ENCODE measurements around the gene CYP4F8.
"Not testable (repeated sequence)": the region's sequence is repeated elsewhere in the genome, so short reads cannot be mapped to it uniquely, and the experiment has no call there.

The CYP4F8 gene

DNA sequence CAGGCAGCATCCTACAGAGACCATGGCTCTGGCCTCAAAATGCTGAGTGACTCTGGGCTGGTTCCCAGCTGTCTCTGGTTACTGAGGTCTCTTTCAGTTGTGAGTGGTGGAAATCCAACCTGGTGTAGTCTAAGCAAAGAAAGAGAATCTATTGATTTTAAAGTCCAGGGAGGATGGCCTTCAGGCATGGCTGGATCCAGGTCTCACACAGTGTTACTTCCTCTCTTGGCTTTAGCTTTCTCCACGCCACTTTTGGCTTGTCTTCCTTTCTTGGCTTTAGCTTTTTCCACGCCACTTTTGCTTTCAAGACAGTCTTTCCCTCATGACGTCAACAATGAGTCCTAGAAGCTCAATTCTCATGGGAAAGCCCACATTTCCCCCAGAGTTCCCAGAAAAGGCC, 29.8 kb downstream of the CYP4F8 start:
- DNase-seq: no peak

DNA sequence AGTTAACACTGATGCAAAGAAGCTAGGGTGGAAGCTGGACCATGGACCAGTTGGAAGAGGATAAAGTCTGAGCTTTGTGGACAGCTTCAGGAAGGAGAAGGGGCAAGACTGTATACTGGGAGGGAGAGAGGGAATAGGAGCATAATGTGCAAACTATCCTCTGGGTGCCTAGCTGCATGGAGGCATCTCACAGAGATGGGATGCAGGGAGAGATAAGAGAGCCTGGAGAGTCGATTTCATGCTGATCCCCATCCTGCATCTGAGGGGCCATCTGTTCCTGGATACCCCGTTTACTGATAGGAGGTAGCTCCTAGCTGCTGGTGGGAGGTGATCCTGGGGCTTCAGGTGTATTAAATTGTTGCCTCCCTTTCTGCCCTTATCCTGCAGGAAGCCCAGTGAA, 34.5 kb downstream of the CYP4F8 start:
- no peak for DNase-seq

DNA sequence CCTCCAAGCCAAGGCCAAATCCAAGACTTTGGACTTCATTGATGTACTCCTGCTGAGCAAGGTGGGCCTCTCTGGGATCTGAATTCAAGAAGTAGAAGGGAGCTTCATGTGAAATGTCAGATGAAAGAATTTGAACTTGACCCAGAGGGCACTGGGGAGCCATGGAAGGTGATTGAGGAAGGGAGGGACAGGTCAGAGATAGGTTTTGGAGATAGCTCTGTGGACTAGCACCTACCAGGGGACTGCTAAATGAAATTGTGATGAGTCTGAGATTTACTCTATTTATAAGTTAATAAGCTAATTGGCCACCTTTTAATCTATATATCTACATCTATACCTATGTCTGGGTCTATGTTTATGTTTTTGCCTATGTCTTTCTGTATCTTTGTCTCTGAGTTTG, 35.1 kb downstream of the CYP4F8 start:
- not testable (repeated sequence) for DNase-seq

- DNase-seq: no peak
Measured at GRCh38 chr19:15651791-15652190, 36.8 kb downstream of the CYP4F8 start.

DNA sequence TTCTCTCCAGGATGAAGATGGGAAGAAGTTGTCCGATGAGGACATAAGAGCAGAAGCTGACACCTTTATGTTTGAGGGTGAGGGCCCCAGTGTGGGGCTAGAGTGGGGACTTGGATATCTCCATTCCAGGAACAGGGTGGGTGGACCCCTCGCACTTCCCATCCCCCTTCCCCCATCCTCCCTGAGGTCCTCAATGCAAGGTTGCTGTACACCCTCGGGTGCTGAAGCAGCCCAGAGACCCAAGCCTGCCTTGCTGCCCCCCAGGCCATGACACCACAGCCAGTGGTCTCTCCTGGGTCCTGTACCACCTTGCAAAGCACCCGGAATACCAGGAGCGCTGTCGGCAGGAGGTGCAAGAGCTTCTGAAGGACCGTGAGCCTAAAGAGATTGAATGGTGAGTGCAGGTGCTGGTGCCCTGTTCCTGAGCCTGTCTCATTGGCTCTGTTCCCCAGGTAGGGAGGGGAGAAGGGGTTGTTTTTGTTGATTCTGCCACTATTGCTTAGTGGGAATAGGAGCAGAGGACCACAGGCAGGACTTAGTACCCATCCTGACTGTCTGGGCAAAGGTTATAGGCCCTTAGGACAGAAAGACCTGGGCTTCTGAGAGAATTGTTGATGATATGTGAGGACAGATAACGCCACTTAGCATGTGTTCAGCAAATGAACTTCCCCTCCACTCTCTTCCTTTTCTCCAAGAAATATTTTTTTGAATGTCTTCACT, 37.7 kb downstream of the CYP4F8 start:
- no peak for DNase-seq

GRCh38 chr19:15656467-15656866, 41.4 kb downstream of the CYP4F8 start:
- DNase-seq: no peak

- no peak for DNase-seq
Measured at GRCh38 chr19:15663247-15663646, 48.2 kb downstream of the CYP4F8 start.

DNA sequence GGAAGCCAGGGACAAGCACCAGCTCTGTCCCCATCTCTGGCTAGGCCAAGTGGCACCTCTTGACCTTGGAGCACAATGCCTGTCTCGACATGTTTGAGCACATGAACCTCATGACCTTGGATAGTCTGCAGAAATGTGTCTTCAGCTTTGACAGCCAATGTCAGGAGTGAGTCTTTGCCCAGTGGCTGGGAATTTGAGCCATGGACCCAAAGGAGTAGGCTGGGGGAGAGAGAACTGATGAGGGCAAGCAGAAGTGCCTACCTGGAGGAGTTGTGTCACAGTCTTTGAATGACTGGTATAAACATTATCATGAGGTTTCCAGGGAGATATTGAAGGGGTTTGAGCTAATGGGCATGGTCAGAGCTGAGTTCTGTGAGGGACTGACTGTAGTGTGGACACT, 51.2 kb downstream of the CYP4F8 start:
- no peak for DNase-seq

DNA sequence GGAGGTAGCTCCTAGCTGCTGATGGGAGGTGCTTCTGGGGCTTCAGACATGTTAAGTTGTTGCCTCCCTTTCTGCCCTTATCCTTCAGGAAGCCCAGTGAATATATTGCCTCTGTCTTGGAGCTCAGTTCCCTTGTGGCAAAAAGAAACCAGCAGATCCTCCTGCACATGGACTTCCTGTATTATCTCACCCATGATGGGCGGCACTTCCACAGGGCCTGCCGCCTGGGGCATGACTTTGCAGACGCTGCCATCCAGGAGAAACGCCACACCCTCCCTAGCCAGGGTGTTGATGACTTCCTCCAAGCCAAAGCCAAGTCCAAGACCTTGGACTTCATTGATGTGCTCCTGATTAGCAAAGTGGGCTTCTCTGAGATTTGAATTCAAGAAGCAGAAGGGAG, 51.9 kb downstream of the CYP4F8 start:
- no peak for DNase-seq

GRCh38 chr19:15669440-15669839, 54.4 kb downstream of the CYP4F8 start:
- no peak for DNase-seq

- no peak for DNase-seq
Measured at GRCh38 chr19:15669891-15670290, 54.9 kb downstream of the CYP4F8 start.

DNA sequence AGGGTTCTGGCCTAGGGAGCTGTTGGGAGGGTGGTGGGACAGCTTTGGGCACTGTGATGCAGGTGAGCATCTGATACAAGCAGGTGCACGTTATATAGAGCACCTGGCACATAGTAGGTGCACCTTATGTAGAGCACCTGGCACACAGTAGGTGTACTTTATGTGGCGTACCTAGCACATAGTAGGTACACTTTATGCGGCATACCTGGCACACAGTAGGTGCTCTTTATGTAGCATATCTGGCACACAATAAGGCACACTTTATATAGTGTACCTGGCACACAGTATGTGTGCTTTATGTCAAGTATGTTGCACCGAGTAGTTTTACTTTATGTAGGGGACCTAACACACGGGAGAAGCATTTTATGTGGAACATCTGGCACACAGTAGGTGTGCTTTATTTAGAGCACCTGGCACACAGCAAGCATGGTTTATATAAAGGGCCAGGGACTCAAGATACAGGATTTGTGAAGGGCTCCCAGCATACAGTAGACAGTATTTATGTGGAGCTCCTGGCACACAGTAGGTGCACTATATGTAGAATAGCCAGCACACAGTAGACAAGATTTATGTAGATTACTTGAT, 56.3 kb downstream of the CYP4F8 start:
- no peak for DNase-seq

DNA sequence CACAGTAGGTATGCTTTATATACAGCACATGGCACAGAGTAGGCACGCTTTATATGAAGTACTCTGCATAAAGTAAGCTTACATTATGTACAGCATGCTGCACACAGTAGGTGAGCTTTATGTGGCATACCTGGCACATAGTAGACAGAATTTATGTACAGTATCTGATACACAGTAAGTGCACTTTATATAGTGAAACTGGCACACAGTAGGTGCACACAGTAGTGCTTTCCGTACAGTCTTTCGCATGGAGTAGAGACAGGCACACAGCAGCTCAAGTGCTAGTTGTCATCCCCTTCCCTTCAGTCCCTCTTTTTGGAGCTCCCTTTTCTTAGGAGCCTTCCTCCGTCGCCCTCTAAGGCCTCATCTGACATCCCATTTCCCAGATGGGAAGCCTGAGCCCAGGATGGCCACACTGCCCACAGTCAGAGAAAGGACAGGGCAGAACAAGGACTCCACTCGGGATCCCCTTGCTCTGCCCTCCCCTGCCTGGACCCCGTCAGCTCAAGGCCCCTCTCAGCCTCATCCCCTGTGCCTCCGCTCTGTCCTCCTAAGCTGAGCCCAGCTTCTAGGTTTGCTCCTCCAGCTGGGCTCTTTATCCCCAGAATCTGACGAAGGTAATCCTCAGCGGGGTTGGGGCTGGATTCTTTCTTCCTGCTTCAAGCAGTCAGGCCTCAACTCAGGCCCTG, 57.0 kb downstream of the CYP4F8 start:
- DNase-seq: no peak

DNA sequence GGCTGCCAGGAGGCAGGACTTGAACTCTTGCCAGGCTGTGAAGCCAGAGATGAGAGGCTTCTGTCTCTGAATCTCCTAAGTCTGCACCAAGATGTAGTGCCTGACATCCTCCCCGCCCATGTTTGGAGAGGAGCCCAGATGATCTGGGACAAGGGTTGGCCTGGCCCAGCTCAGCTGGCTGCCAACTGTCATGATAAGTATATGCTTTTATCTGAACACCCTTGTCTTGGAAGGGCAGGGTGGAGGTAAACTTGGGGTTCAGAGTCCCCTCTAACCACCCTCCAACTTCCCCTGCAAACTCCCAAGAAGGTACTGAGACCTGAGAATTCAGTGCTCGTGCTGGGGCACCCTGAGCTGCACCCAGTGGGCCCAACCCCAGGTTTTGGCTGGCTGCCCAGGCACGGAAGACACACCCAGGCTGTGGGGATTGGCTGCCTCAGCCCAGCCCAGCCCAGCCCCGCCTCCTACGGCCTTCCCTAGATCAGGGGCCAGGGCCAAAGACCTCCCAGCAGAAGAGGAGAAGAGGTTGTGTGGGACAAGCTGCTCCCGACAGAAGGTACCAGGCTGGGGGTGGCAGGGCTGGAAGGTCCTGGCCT, 57.7 kb downstream of the CYP4F8 start, which contains the start of gene CYP4F12:
TSS of gene CYP4F12 (plus strand) at position 508 of the 596 bp plus-strand sequence. CDS start 443 bp downstream, outside the sequence.
- DNase-seq: no peak

DNA sequence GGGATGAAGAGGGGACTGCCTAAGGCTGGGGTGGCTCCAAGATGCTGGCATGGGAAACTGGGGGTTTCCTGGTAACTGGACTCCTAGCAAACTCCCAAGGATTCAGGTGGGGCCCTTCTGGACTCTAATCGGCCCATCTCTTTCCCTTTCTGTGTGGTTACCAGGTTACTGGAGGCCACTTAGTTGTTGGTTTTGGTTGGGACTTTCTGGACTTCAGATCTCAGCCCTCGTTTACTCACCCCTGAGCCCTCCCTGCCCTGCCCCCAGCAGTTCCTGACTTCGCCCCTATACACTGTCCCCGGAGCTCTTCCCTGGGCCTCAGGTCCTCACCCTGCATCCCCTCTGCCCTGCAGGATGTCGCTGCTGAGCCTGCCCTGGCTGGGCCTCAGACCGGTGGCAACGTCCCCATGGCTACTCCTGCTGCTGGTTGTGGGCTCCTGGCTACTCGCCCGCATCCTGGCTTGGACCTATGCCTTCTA, 58.2 kb downstream of the CYP4F8 start:
- DNase-seq: no peak

DNA sequence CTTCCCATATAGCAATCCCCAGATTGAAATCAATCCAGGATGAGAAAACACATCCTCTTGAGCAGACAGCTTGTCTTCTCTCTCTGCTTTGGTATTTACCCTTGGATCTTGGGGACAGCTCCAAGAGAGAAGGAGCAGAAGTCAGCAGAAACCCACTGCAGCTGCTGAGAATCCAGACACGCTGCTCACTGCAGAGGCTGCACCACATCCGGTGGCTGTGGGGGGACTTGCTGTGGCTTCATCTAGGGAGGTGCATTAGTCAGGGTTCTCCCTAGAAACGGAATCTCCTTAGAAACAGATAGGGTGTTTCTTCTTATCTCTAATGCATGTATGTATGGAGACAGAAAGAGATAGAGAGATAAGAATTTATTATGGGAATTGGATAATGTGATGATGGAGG, 60.5 kb downstream of the CYP4F8 start:
- no peak for DNase-seq

GRCh38 chr19:15679089-15679488, 64.1 kb downstream of the CYP4F8 start:
- no peak for DNase-seq

- not testable (repeated sequence) for DNase-seq
Measured at GRCh38 chr19:15679865-15680264, 64.8 kb downstream of the CYP4F8 start.

All from activated CD4-positive, alpha-beta T cell treated with anti-CD3 and anti-CD28 coated beads, Interleukin-2, Interleukin-6, amounts not matched to agents 100 ng/mL and 50 ng/mL, durations not matched to agents 16 hours and 8 hours (primary cell).